Neural crest cell (in vitro differentiated cells): ENCODE measurements around the gene SECISBP2L. TPM values are rescaled to one million over a fixed set of nuclear protein-coding genes. Genes with fewer than 3 reads are reported as not detected.
A peak's percentile ranks its signal among the peaks of the same experiment; 100 is the strongest.

ENCODE experiments used
- DNase-seq: peaks from one replicate; pipeline ENCODE4 v3.0.0; 2021; ENCODE audit warnings: low read depth, mixed read lengths, low spot score
- H3K27ac Mint-ChIP-seq: one replicate; pipeline ENCODE4 v1.8.0; 2021; ENCODE audit warnings: mild to moderate bottlenecking, mixed read lengths; ENCODE audit not compliant: unreplicated experiment
- H3K27me3 Mint-ChIP-seq: 2 replicates; pipeline ENCODE4 v1.8.0; 2021; ENCODE audit warnings: low read depth, mild to moderate bottlenecking, mixed read lengths
- H3K36me3 Mint-ChIP-seq: 2 replicates; pipeline ENCODE4 v1.8.0; 2021; ENCODE audit warnings: low read depth, mild to moderate bottlenecking, mixed read lengths
- H3K4me1 Mint-ChIP-seq: 2 replicates; pipeline ENCODE4 v1.8.0; 2021; ENCODE audit warnings: mixed read lengths
- H3K4me3 Mint-ChIP-seq: one replicate; pipeline ENCODE4 v1.8.0; 2021; ENCODE audit warnings: mild to moderate bottlenecking, mixed read lengths
- H3K9me3 Mint-ChIP-seq: 2 replicates; pipeline ENCODE4 v1.8.0; 2021; ENCODE audit warnings: mixed read lengths
- total RNA-seq: library from RNA; stranded (reverse); gene quantifications from 2 replicates; pipeline ENCODE4 v1.2.1, GENCODE V29; 2021
- TF ChIP-seq, protein P1 (sequence below): fragments of 200-600 bp; sonication (generic); conservative IDR thresholded peaks from 2 replicates; pipeline ENCODE4 v1.5.0; 2021; ENCODE audit warnings: antibody characterized with exemption, mild to moderate bottlenecking

Gene SECISBP2L
- total RNA-seq, 1 donor from 2014 or later: 39.2 TPM

DNA sequence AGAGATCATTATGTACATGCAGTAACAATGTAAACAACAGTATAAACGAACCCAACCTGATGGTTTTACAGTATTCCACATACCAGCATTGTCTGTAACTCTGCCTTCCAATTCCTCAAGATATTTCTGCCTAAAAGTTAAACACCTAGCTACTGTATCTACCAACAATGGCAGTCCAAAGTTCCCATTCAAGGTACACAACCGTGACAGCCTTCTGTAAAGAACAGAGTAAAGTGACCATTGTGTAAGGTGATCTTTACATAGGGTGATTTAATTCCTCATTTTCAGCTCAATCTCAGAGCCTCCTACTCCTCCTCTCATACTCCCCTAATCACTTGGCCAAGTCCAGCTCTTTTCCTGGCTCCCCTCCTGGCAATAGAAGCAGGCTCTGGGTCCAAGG, 10.4 kb downstream of the SECISBP2L start:
- Mint-ChIP-seq H3K9me3 (no peaks in the 10 kb centered on the region), H3K36me3 (no peaks in the 10 kb centered on the region), H3K27me3 (no peaks in the 10 kb centered on the region), H3K4me1 (peaks cover 11% of the 10 kb centered on the region), H3K4me3 (no peak overlapping the region), H3K27ac (no peak overlapping the region)
- no peak for DNase-seq
- TF ChIP-seq, protein P1, sequence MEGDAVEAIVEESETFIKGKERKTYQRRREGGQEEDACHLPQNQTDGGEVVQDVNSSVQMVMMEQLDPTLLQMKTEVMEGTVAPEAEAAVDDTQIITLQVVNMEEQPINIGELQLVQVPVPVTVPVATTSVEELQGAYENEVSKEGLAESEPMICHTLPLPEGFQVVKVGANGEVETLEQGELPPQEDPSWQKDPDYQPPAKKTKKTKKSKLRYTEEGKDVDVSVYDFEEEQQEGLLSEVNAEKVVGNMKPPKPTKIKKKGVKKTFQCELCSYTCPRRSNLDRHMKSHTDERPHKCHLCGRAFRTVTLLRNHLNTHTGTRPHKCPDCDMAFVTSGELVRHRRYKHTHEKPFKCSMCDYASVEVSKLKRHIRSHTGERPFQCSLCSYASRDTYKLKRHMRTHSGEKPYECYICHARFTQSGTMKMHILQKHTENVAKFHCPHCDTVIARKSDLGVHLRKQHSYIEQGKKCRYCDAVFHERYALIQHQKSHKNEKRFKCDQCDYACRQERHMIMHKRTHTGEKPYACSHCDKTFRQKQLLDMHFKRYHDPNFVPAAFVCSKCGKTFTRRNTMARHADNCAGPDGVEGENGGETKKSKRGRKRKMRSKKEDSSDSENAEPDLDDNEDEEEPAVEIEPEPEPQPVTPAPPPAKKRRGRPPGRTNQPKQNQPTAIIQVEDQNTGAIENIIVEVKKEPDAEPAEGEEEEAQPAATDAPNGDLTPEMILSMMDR: no peak

DNA sequence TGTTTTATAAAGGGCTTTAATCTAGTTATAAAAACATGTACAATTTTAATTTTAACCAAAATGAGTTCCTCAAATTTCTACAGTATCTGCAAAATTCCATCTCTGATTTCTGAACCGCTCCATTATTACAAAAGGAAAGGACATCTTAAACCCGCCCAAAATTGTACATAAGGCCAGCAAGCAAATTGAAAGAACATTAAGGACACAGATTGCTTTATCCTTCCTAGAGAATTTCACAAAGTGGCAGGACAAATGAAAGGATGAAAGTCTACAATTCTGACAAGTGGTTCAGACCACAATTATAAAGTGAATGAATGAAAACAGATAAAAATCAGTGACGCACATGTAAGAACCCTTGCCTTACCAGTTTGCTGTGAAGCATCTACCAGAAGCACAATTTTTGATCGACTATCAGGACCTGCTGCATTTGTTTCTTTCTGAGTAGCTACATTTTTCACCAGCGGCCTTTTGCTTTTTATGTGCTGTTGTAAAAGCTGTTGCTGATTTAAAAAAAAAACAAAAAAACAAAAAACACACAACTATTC, 13.6 kb downstream of the SECISBP2L start:
- Mint-ChIP-seq H3K27me3 (no peaks in the 10 kb centered on the region), H3K36me3 (peaks cover 6% of the 10 kb centered on the region), H3K9me3 (no peaks in the 10 kb centered on the region), H3K4me3 (no peak overlapping the region), H3K27ac (no peak overlapping the region), H3K4me1 (peaks cover 4% of the 10 kb centered on the region)
- TF ChIP-seq, protein P1: no peak
- no peak for DNase-seq

DNA sequence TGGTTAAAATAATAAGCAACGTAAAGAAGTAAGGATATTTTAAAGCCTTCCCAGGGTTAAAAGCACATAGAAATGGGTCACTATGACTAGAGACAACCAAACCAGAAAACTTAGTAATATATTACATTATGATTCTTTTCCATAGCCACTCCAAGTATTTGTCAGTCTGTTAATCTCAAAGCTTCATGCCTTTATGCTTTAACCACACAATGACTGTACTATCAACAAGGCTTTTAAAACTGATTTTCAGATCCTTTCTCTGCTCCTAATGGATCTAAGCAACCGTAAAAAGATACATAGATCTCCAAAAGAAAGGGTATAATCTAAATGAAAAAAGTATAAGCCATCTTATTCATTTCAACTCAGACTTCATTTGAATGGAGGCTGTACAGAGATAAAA, 14.4 kb downstream of the SECISBP2L start:
- TF ChIP-seq, protein P1: no peak
- no peak for DNase-seq
- Mint-ChIP-seq H3K27me3 (no peaks in the 10 kb centered on the region), H3K27ac (no peak overlapping the region), H3K36me3 (peaks cover 7% of the 10 kb centered on the region), H3K4me3 (no peak overlapping the region), H3K9me3 (no peaks in the 10 kb centered on the region), H3K4me1 (no peaks in the 10 kb centered on the region)

DNA sequence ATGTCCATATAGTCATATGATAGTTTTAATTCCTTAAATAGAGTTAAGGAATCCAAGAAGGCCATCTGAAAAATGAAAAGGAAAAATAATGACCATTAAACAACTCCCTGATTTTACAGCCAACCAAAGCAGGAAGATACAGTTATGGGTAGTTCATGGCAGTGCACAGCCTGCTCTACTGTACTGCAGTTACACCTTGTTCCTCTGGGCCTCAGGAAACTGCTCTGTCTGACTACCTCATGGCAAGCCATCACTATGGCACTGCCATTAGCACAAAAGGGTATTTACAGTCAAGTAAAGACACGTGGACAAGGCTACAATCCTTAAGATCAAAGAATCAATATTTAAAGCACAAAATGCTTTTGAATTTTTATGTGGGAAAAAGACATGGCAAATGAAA, 19.5 kb downstream of the SECISBP2L start:
- Mint-ChIP-seq H3K27ac (peak overlapping the region; percentile 76), H3K4me1 (no peaks in the 10 kb centered on the region), H3K27me3 (no peaks in the 10 kb centered on the region)

DNA sequence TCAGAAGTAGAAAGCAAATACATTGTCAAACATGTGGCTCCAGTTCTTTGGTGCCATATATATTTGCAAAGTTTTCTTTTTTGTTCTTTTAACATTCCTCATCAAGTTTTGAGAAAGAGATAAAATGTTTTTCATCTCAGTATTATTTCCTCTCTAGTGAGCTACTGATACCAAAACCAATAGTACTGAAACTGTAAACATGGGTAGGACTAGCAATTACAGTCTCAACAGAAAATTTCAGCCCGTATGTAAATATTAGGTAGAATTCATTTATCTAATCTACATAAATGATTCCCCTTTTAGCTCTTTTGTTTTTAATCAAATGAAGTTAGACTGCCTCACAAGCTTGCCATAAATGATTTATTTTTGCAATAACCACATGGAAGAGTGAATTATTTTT, 21.4 kb downstream of the SECISBP2L start:
- peaks cover 26% of the 10 kb centered on the region for H3K36me3 Mint-ChIP-seq
- no peak overlapping the region for H3K27ac Mint-ChIP-seq
- no peaks in the 10 kb centered on the region for H3K9me3 Mint-ChIP-seq
- DNase-seq: no peak
- no peaks in the 10 kb centered on the region for H3K4me1 Mint-ChIP-seq
- no peaks in the 10 kb centered on the region for H3K27me3 Mint-ChIP-seq
- no peak overlapping the region for H3K4me3 Mint-ChIP-seq
- TF ChIP-seq, protein P1: no peak

More for the DNA sequence above, 19.5 kb downstream of the SECISBP2L start:
- TF ChIP-seq, protein P1: no peak
- Mint-ChIP-seq H3K4me3 (no peak overlapping the region), H3K9me3 (no peaks in the 10 kb centered on the region), H3K36me3 (peaks cover 20% of the 10 kb centered on the region)
- DNase-seq: no peak
